Kidney (tissue), 14 donors: ENCODE results near the gene SNRNP70. TPM values are rescaled to one million over a fixed set of nuclear protein-coding genes. Genes with fewer than 3 reads are reported as not detected.
A peak's percentile ranks its signal among the peaks of the same experiment; 100 is the strongest.

ENCODE experiments used
- DNase-seq, 5 donors: peaks; one replicate each; pipeline ENCODE4 v3.0.0-alpha.2; 2013 to 2020
- FAIRE-seq: peaks from 2 replicates; lab custom pipeline; 2012; peaks lifted over from hg19 to GRCh38; lab: Jason Lieb, UNC
- H3K27ac ChIP-seq, 2 donors: one replicate each; pipeline ENCODE4 v1.7.0; 2013; ENCODE audit warnings: low read depth in 2 of 2, low read length in 2 of 2, inconsistent platforms in 1 of 2
- H3K27me3 ChIP-seq: one replicate; pipeline ENCODE4 v1.7.1; 2013; ENCODE audit warnings: low read length, inconsistent platforms; ENCODE audit not compliant: control insufficient read depth, insufficient read depth
- H3K36me3 ChIP-seq, 3 donors: one replicate each; pipeline versions ENCODE4 v1.7.0 to v1.7.1; 2013; ENCODE audit warnings: low read length in 3 of 3, control low read depth in 1 of 3, inconsistent platforms in 1 of 3; ENCODE audit not compliant: insufficient read depth in 3 of 3, control insufficient read depth in 2 of 3
- H3K4me1 ChIP-seq, 3 donors: one replicate each; pipeline versions ENCODE4 v1.7.0 to v1.7.1; 2013; ENCODE audit warnings: low read length in 3 of 3, inconsistent platforms in 1 of 3, low read depth in 1 of 3; ENCODE audit not compliant: control insufficient read depth in 2 of 3, insufficient read depth in 2 of 3
- H3K4me3 ChIP-seq, 3 donors: one replicate each; pipeline versions ENCODE4 v1.7.0 to v1.8.1; 2013; ENCODE audit warnings: low read length in 3 of 3, control low read depth in 1 of 3, inconsistent platforms in 1 of 3
- H3K9ac ChIP-seq, 3 donors: one replicate each; pipeline versions ENCODE4 v1.7.0 to v1.7.1; 2013; ENCODE audit warnings: low read length in 3 of 3, control low read depth in 1 of 3, inconsistent platforms in 1 of 3
- H3K9me3 ChIP-seq, 3 donors: one replicate each; pipeline versions ENCODE4 v1.7.0 to v1.7.1; 2013; ENCODE audit warnings: low read length in 3 of 3, control low read depth in 1 of 3, inconsistent platforms in 1 of 3; ENCODE audit not compliant: control insufficient read depth in 2 of 3, insufficient read depth in 1 of 3
- CTCF ChIP-seq: IDR thresholded peaks from 3 replicates; pipeline ENCODE4 v1.5.1; 2012; ENCODE audit warnings: mild to moderate bottlenecking, moderate library complexity, borderline replicate concordance; ENCODE audit not compliant: insufficient read depth; ENCODE audit errors: extremely low read depth
- intact Hi-C: fragments of 100-400 bp; cut with DNase I; formaldehyde crosslinking; loops from one replicate; pipeline ENCODE4 v1.11.1; 2022
- polyA plus RNA-seq: library from polyadenylated mRNA; stranded (reverse); fragments of 350-450 nt; fragmentation: Illumina TruSeq; extraction: RNeasy Lipid Tissue Mini Kit (QIAGEN cat#74804); gene quantifications from one replicate; pipeline ENCODE4 v1.2.3, GENCODE V29; 2014; ENCODE audit warnings: low read depth, low replicate concordance; ENCODE audit not compliant: insufficient read depth
- total RNA-seq: library from RNA; stranded (reverse); fragmentation: NEBNext Ultra II Directional; extraction: Animal tissue kit (Norgen Biotek cat#: 25700); gene quantifications from one replicate; pipeline ENCODE4 v1.2.1, GENCODE V29; 2021
- donor health status: control.
- donor health status: control.
- donor health status: control.
- donor health status: control.
- donor health status: control.
- donor health status: DM: yes; HTN: yes; CAD: no.
- donor health status: Normal renal cell carcinoma (clear cell type).

SNRNP70 gene
- total and polyA plus RNA-seq, 2 donors from 2014 or later, result 144 to 203 TPM

- Histone ChIP-seq H3K27ac (no peak overlapping the region), H3K36me3 (no peaks in the 10 kb centered on the region), H3K27me3 (no peaks in the 10 kb centered on the region), H3K9me3 (no peaks in the 10 kb centered on the region), H3K9ac (no peak overlapping the region), H3K4me3 (no peak overlapping the region), H3K4me1 (peaks cover 0 to 5% (median 0%) of the 10 kb centered on the region in 3 donors)
- intact Hi-C loops, result no loop called here
- DNase-seq, result no peak
- no peak for FAIRE-seq
- no peak for TF ChIP-seq CTCF
These were observed 55.7 kb downstream of the SNRNP70 start for GRCh38 chr19:49140951-49141350.

- no peaks in the 10 kb centered on the region for H3K27me3 ChIP-seq
- H3K4me3 ChIP-seq, result no peak overlapping the region
- H3K27ac ChIP-seq, result no peak overlapping the region
- FAIRE-seq, result no peak
- peaks cover 0 to 8% (median 0%) of the 10 kb centered on the region in 3 donors for H3K4me1 ChIP-seq
- intact Hi-C loops, result no loop called here
- no peaks in the 10 kb centered on the region for H3K36me3 ChIP-seq
- no peak for DNase-seq
- no peaks in the 10 kb centered on the region for H3K9me3 ChIP-seq
- H3K9ac ChIP-seq, result no peak overlapping the region
- no peak for TF ChIP-seq CTCF
These were observed 56.1 kb downstream of the SNRNP70 start for GRCh38 chr19:49141352-49141751.

DNA sequence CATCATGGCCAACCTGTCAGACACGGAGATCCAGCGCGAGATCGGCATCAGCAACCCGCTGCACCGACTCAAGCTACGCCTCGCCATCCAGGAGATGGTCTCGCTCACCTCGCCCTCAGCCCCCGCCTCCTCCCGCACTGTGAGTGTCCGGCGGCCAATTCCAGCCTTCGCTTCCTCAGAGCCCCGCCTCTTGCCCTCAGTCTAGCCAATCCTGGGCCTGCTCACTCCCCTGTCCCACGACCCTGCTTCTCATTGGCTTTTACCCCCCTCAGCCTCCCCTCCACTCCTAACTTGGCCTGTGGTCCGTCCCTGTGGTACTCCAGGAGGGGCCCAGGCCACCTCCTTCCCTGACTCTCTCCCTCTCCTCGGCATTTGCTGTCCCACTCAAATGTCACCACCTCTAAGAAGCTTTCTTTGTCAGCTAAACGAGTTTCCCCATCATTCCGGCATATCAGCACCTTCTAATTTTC is 57.6 kb downstream of the SNRNP70 start:
- Histone ChIP-seq H3K27ac (no peak overlapping the region), H3K4me3 (peak overlapping the region; percentile 71 to 81 (median 73)), H3K27me3 (no peaks in the 10 kb centered on the region), H3K9me3 (no peaks in the 10 kb centered on the region), H3K36me3 (no peaks in the 10 kb centered on the region), H3K4me1 (peaks cover 0 to 8% (median 0%) of the 10 kb centered on the region in 3 donors), H3K9ac (peak overlapping the region in 2 of 3 donors; percentile 65 to 79)
- intact Hi-C loops, result no loop called here
- FAIRE-seq (peak; percentile 45), DNase-seq (peak; percentile 94 to 97 (median 96))
- no peak for TF ChIP-seq CTCF
